Mononuclear cell (primary cell): ENCODE data around the gene NHSL2. TPM values are rescaled to one million over a fixed set of nuclear protein-coding genes. Genes with fewer than 3 reads are reported as not detected.

Experiments used
- H3K27me3 ChIP-seq: 2 replicates; pipeline ENCODE4 v1.6.0; 2011; ENCODE audit warnings: low read length, control low read depth; ENCODE audit not compliant: insufficient read depth
- H3K4me1 ChIP-seq: 2 replicates; pipeline ENCODE4 v1.5.1; 2011; ENCODE audit warnings: mild to moderate bottlenecking, low read length, control low read depth; ENCODE audit not compliant: insufficient read depth
- H3K4me3 ChIP-seq: 2 replicates; pipeline ENCODE4 v1.5.1; 2011; ENCODE audit warnings: mild to moderate bottlenecking, low read length, moderate library complexity
- H3K9me3 ChIP-seq: 2 replicates; pipeline ENCODE4 v1.5.1; 2011; ENCODE audit warnings: low read depth, mild to moderate bottlenecking, control low read depth, low read length
- total RNA-seq: library from RNA; depleted of rRNA; stranded (reverse); fragments of >200 nt; gene quantifications from one replicate; pipeline ENCODE4 v1.2.3, GENCODE V29; 2012

The NHSL2 gene
- total RNA-seq, 1 donor, result 1.3 TPM

GRCh38 chrX:72006461-72006860 is 95.8 kb downstream of the NHSL2 start:
- no peak overlapping the region for H3K4me3 ChIP-seq
- H3K27me3 ChIP-seq, result no peaks in the 10 kb centered on the region
- no peaks in the 10 kb centered on the region for H3K4me1 ChIP-seq
- no peaks in the 10 kb centered on the region for H3K9me3 ChIP-seq

GRCh38 chrX:72009731-72010130 is 99.1 kb downstream of the NHSL2 start:
- Histone ChIP-seq H3K27me3 (no peaks in the 10 kb centered on the region), H3K4me1 (no peaks in the 10 kb centered on the region), H3K4me3 (no peak overlapping the region), H3K9me3 (no peaks in the 10 kb centered on the region)

DNA sequence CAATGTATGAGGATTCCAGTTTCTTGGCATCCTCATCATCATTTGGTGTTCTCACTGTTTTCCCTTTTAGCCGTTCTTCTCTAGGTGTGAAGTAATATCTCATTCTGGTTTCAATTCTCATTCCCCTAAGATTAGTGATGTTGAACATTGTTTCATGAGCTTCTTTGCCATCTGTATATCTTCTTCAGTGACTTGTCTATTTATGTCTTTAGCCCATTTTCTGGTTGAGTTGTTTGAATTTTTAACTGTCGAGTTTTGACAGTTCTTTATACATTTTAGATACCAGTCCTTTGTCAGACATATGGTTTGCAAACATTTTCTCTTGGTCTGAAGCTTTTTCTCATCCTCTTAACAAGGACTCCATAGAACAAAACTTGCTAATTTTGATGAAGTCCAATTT is 101.1 kb downstream of the NHSL2 start:
- H3K4me3 ChIP-seq, result no peak overlapping the region
- H3K27me3 ChIP-seq, result no peaks in the 10 kb centered on the region
- H3K9me3 ChIP-seq, result no peaks in the 10 kb centered on the region
- no peaks in the 10 kb centered on the region for H3K4me1 ChIP-seq

DNA sequence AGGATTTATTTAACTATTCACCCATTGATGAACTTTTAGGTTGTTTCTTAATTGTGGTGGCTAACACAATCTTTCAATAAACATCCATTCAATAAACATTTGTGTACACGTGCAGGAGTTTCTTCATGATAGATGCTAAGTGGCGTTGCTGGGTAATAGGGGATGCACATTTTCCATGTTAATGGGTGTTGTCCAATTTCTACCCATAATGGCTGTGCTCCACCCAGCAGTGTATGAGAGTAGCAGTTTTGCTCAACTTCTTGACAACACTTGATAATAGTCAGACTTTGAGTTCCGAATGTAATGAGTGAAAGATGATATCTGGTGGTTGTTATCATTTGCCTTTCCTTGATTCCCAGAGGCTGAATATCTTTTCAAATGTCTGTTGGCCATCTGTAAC is 104.7 kb downstream of the NHSL2 start:
- no peaks in the 10 kb centered on the region for H3K9me3 ChIP-seq
- H3K27me3 ChIP-seq, result no peaks in the 10 kb centered on the region
- H3K4me1 ChIP-seq, result peaks cover 20% of the 10 kb centered on the region
- no peak overlapping the region for H3K4me3 ChIP-seq

GRCh38 chrX:72016881-72017783 is 106.5 kb downstream of the NHSL2 start:
- H3K4me1 ChIP-seq, result peaks cover 29% of the 10 kb centered on the region
- H3K9me3 ChIP-seq, result no peaks in the 10 kb centered on the region
- H3K4me3 ChIP-seq, result no peak overlapping the region
- H3K27me3 ChIP-seq, result no peaks in the 10 kb centered on the region

GRCh38 chrX:72018277-72019112 is 107.8 kb downstream of the NHSL2 start:
- Histone ChIP-seq H3K9me3 (no peaks in the 10 kb centered on the region), H3K4me1 (peaks cover 29% of the 10 kb centered on the region), H3K4me3 (no peak overlapping the region), H3K27me3 (no peaks in the 10 kb centered on the region)

- Histone ChIP-seq H3K9me3 (no peaks in the 10 kb centered on the region), H3K4me1 (peaks cover 29% of the 10 kb centered on the region), H3K4me3 (no peak overlapping the region), H3K27me3 (no peaks in the 10 kb centered on the region)
These were observed 108.8 kb downstream of the NHSL2 start for GRCh38 chrX:72019487-72019886.

- Histone ChIP-seq H3K27me3 (no peaks in the 10 kb centered on the region), H3K4me1 (peaks cover 29% of the 10 kb centered on the region), H3K4me3 (no peak overlapping the region)
These were observed 109.6 kb downstream of the NHSL2 start for GRCh38 chrX:72020204-72020603.

GRCh38 chrX:72020788-72021187 is 110.1 kb downstream of the NHSL2 start:
- Histone ChIP-seq H3K9me3 (no peaks in the 10 kb centered on the region), H3K4me1 (peaks cover 29% of the 10 kb centered on the region), H3K27me3 (no peaks in the 10 kb centered on the region), H3K4me3 (no peak overlapping the region)

More at GRCh38 chrX:72020204-72020603, 109.6 kb downstream of the NHSL2 start:
- no peaks in the 10 kb centered on the region for H3K9me3 ChIP-seq

DNA sequence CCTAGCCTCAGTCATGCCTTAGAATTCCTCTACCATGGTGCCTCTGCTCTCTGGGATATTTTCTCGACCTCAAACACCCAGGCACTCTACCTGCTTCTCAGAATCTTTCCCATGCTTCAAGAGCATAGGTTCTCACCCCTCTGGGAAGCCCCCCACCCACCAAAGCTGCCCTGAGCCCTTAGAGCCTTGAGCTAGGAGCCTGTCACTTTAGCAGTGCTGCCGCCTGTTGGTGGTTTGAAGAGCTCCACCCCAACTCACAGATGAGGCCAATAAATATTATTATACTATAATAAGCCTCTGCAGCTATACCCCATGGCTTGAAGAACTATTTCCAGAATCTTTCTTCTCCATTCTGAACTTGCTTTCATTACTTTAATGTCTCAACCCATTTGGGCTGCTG is 111.3 kb downstream of the NHSL2 start:
- Histone ChIP-seq H3K4me1 (peaks cover 29% of the 10 kb centered on the region), H3K9me3 (no peaks in the 10 kb centered on the region), H3K27me3 (no peaks in the 10 kb centered on the region), H3K4me3 (no peak overlapping the region)

GRCh38 chrX:72023071-72023470 is 112.4 kb downstream of the NHSL2 start:
- Histone ChIP-seq H3K9me3 (no peaks in the 10 kb centered on the region), H3K27me3 (no peaks in the 10 kb centered on the region), H3K4me1 (peaks cover 26% of the 10 kb centered on the region), H3K4me3 (no peak overlapping the region)

DNA sequence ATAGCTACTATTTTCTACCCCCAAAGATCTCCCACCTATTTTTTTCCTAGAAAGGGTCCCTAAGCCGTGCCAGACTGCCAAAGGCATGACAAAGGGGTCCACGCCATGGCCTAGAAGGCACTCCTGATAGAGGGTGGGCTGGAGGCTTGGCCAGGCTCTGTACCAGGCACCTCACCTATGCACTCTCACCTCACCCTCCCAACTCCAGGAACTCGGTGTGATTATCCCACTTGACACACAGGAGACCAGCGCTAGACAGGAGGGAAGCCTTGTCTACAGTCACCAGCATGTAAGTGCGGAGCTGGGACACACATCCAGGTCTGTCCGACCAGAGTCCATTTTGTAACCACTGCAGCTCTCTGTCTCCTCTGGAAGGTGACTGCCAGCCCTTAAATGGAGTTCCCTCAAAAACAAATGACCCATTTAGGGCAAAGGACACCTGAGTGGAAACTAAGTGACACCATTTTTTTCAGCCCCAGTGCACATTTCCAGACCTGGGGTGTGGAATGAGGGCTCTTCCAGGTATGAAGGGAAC is 114.7 kb downstream of the NHSL2 start:
- H3K27me3 ChIP-seq, result no peaks in the 10 kb centered on the region

DNA sequence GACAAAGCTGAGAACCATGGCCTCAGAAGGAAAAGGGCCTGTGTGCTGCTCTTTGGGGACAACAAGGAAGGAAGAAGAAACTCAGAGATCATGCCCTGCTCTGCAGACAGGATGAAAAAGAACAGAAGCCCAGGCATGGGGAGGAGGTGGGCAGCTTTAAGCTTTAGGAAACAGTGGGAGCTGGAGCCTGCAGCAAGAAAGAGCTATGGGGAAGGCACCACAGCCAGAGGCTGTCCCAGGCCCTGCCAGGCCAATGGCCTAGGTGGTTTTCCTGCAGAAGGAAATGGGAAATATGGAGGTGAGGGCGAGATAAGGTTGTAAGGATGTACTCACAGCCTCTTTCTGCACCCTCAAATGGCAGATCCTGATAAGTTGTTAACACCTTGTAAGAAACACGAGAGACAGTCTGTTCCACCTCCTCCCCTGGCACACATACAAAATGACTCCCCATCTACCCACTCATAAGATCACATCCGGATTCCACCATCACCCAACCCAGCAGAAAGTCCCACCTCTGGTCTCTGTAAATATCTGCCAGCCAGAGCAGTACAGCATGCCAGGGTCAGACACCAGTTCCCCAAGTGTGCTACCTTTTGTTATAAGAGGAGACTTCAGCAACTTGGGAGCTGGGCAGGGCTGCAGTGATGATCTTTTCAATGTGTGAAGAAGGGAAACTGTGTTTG is 115.8 kb downstream of the NHSL2 start:
- Histone ChIP-seq H3K4me1 (no peaks in the 10 kb centered on the region), H3K9me3 (no peaks in the 10 kb centered on the region), H3K27me3 (no peaks in the 10 kb centered on the region), H3K4me3 (no peak overlapping the region)

More for the DNA sequence above, 114.7 kb downstream of the NHSL2 start:
- Histone ChIP-seq H3K9me3 (no peaks in the 10 kb centered on the region), H3K4me1 (peaks cover 9% of the 10 kb centered on the region), H3K4me3 (no peak overlapping the region)

GRCh38 chrX:72027024-72027913 is 116.6 kb downstream of the NHSL2 start:
- Histone ChIP-seq H3K9me3 (no peaks in the 10 kb centered on the region), H3K27me3 (no peaks in the 10 kb centered on the region), H3K4me3 (no peak overlapping the region), H3K4me1 (no peaks in the 10 kb centered on the region)
